Right atrium auricular region (tissue), 2 donors: ENCODE measurements around the gene RPLP2. TPM values are rescaled to one million over a fixed set of nuclear protein-coding genes. Genes with fewer than 3 reads are reported as not detected.

Experiments
- DNase-seq: peaks from one replicate; pipeline ENCODE4 v3.0.0-alpha.2; 2019; ENCODE audit warnings: low spot score
- H3K27ac ChIP-seq, 2 donors: fragments of 200-600 bp; sonication (generic); 1 replicate in 1 of 2; 2 replicates in 1 of 2; pipeline ENCODE4 v1.5.1; 2016 to 2019
- H3K27me3 ChIP-seq, 2 donors: fragments of 200-600 bp; sonication (generic); one replicate each; pipeline versions ENCODE4 v1.5.1 to v1.6.0; 2017 to 2019
- H3K36me3 ChIP-seq: fragments of 200-600 bp; sonication (generic); one replicate; pipeline ENCODE4 v1.5.1; 2016
- H3K4me1 ChIP-seq, 2 donors: fragments of 200-600 bp; sonication (generic); one replicate each; pipeline versions ENCODE4 v1.5.1 to v1.6.0; 2017 to 2019
- H3K4me3 ChIP-seq, 2 donors: fragments of 200-600 bp; sonication (generic); 1 replicate in 1 of 2; 2 replicates in 1 of 2; pipeline ENCODE4 v1.5.1; 2017 to 2019; ENCODE audit warnings: mild to moderate bottlenecking in 1 of 2, moderate library complexity in 1 of 2
- H3K9me3 ChIP-seq, 2 donors: fragments of 200-600 bp; sonication (generic); one replicate each; pipeline ENCODE4 v1.5.1; 2019
- CTCF ChIP-seq, 2 donors: fragments of 200-600 bp; sonication (generic); IDR thresholded peaks; one replicate each; pipeline ENCODE4 v1.5.1; 2019; ENCODE audit warnings: antibody characterized with exemption in 2 of 2
- total RNA-seq, 2 donors: library from RNA; depleted of rRNA; stranded (reverse); fragments of >200 nt; gene quantifications; one replicate each; pipeline ENCODE4 v1.1.0, GENCODE V29; 2016

Gene RPLP2
- total RNA-seq, 2 donors from 2014 or later: 145 to 384 TPM

- no peaks in the 10 kb centered on the region for H3K36me3 ChIP-seq
- H3K9me3 ChIP-seq: no peaks in the 10 kb centered on the region
- H3K4me1 ChIP-seq: peaks cover 0 to 27% of the 10 kb centered on the region in 2 donors
- no peak overlapping the region for H3K4me3 ChIP-seq
- DNase-seq: no peak
- H3K27me3 ChIP-seq: no peaks in the 10 kb centered on the region
- no peak overlapping the region for H3K27ac ChIP-seq
- TF ChIP-seq CTCF (IDR thresholded peaks at IDR 0.05): no peak
Observed at GRCh38 chr11:782264-783174, 27.2 kb upstream of the RPLP2 start.

GRCh38 chr11:783581-784015, 26.2 kb upstream of the RPLP2 start:
- Histone ChIP-seq H3K4me3 (peak overlapping the region in 1 of 2 donors; percentile 13), H3K27ac (peak overlapping the region; percentile 35 to 61), H3K9me3 (no peaks in the 10 kb centered on the region)

GRCh38 chr11:786235-787083, 23.3 kb upstream of the RPLP2 start:
- Histone ChIP-seq H3K4me3 (no peak overlapping the region), H3K4me1 (peaks cover 0 to 24% of the 10 kb centered on the region in 2 donors), H3K27ac (no peak overlapping the region), H3K36me3 (no peaks in the 10 kb centered on the region), H3K27me3 (peaks cover 0 to 9% of the 10 kb centered on the region in 2 donors), H3K9me3 (no peaks in the 10 kb centered on the region)
- no peak for TF ChIP-seq CTCF (IDR thresholded peaks at IDR 0.05)
- DNase-seq: no peak

More at GRCh38 chr11:783581-784015, 26.2 kb upstream of the RPLP2 start:
- H3K27me3 ChIP-seq: no peaks in the 10 kb centered on the region
- peak; percentile 83 for DNase-seq
- no peaks in the 10 kb centered on the region for H3K36me3 ChIP-seq
- peaks cover 0 to 20% of the 10 kb centered on the region in 2 donors for H3K4me1 ChIP-seq
- peak; percentile 46 to 73 for TF ChIP-seq CTCF (IDR thresholded peaks at IDR 0.05)

- Histone ChIP-seq H3K27me3 (peaks cover 0 to 9% of the 10 kb centered on the region in 2 donors), H3K36me3 (no peaks in the 10 kb centered on the region), H3K27ac (no peak overlapping the region), H3K9me3 (no peaks in the 10 kb centered on the region), H3K4me1 (peaks cover 0 to 24% of the 10 kb centered on the region in 2 donors), H3K4me3 (no peak overlapping the region)
- DNase-seq: no peak
- no peak for TF ChIP-seq CTCF (IDR thresholded peaks at IDR 0.05)
Observed at GRCh38 chr11:787084-787675, 22.6 kb upstream of the RPLP2 start.

GRCh38 chr11:788009-788640, 21.6 kb upstream of the RPLP2 start:
- H3K4me3 ChIP-seq: no peak overlapping the region
- no peak for TF ChIP-seq CTCF (IDR thresholded peaks at IDR 0.05)
- H3K9me3 ChIP-seq: no peaks in the 10 kb centered on the region
- no peak for DNase-seq
- H3K27ac ChIP-seq: no peak overlapping the region
- H3K4me1 ChIP-seq: peaks cover 0 to 19% of the 10 kb centered on the region in 2 donors
- no peaks in the 10 kb centered on the region for H3K36me3 ChIP-seq
- H3K27me3 ChIP-seq: peaks cover 0 to 9% of the 10 kb centered on the region in 2 donors
